Astrocyte (in vitro differentiated cells and primary cell): ENCODE data around the gene PPT1. TPM values are rescaled to one million over a fixed set of nuclear protein-coding genes. Genes with fewer than 3 reads are reported as not detected.

Source experiments
- DNase-seq: peaks from one replicate; pipeline ENCODE4 v3.0.0-alpha.2; 2010; ENCODE audit warnings: low read depth
- FAIRE-seq: peaks from 2 replicates; lab custom pipeline; 2011; peaks lifted over from hg19 to GRCh38; lab: Jason Lieb, UNC
- H2AFZ ChIP-seq: 2 replicates; pipeline ENCODE4 v1.6.0; 2012; ENCODE audit warnings: low read depth, low read length, inconsistent platforms
- H3K27ac ChIP-seq: 2 replicates; pipeline ENCODE4 v1.5.1; 2011; ENCODE audit warnings: low read depth, low read length, inconsistent platforms
- H3K27me3 ChIP-seq: 2 replicates; pipeline ENCODE4 v1.6.0; 2011; ENCODE audit warnings: low read length, inconsistent platforms; ENCODE audit not compliant: insufficient read depth
- H3K36me3 ChIP-seq: 2 replicates; pipeline ENCODE4 v1.5.1; 2011; ENCODE audit warnings: low read length, inconsistent platforms; ENCODE audit not compliant: insufficient read depth
- H3K4me1 ChIP-seq: 2 replicates; pipeline ENCODE4 v1.5.1; 2011; ENCODE audit warnings: low read length, inconsistent platforms; ENCODE audit not compliant: insufficient read depth
- H3K4me2 ChIP-seq: 2 replicates; pipeline ENCODE4 v1.6.0; 2012; ENCODE audit warnings: low read length, inconsistent platforms
- H3K4me3 ChIP-seq: 2 replicates; pipeline ENCODE4 v1.5.1; 2011; ENCODE audit warnings: low read depth, mild to moderate bottlenecking, low read length, inconsistent platforms; ENCODE audit not compliant: insufficient read depth
- H3K79me2 ChIP-seq: 2 replicates; pipeline ENCODE4 v1.6.0; 2012; ENCODE audit warnings: mild to moderate bottlenecking, low read length, inconsistent platforms; ENCODE audit not compliant: insufficient read depth
- H3K9ac ChIP-seq: 2 replicates; pipeline ENCODE4 v1.6.0; 2012; ENCODE audit warnings: mild to moderate bottlenecking, low read length, inconsistent platforms
- H3K9me3 ChIP-seq: 2 replicates; pipeline ENCODE4 v1.5.1; 2012; ENCODE audit warnings: low read depth, mild to moderate bottlenecking, low read length, inconsistent platforms; ENCODE audit not compliant: insufficient read depth
- H4K20me1 ChIP-seq: 2 replicates; pipeline ENCODE4 v1.6.0; 2012; ENCODE audit warnings: low read length, inconsistent platforms; ENCODE audit not compliant: insufficient read depth
- H3K27ac Mint-ChIP-seq: one replicate; pipeline ENCODE4 v1.8.0; 2021; ENCODE audit warnings: mild to moderate bottlenecking, mixed read lengths; ENCODE audit not compliant: unreplicated experiment
- H3K27me3 Mint-ChIP-seq: one replicate; pipeline ENCODE4 v1.8.0; 2021; ENCODE audit warnings: low read depth, mixed read lengths; ENCODE audit not compliant: unreplicated experiment
- H3K36me3 Mint-ChIP-seq: one replicate; pipeline ENCODE4 v1.8.0; 2021; ENCODE audit warnings: low read depth, mixed read lengths; ENCODE audit not compliant: unreplicated experiment
- H3K4me1 Mint-ChIP-seq: one replicate; pipeline ENCODE4 v1.8.0; 2021; ENCODE audit warnings: low read depth, mixed read lengths; ENCODE audit not compliant: unreplicated experiment
- H3K4me3 Mint-ChIP-seq: one replicate; pipeline ENCODE4 v1.8.0; 2021; ENCODE audit warnings: mild to moderate bottlenecking, moderate library complexity, mixed read lengths; ENCODE audit not compliant: unreplicated experiment
- H3K9me3 Mint-ChIP-seq: one replicate; pipeline ENCODE4 v1.8.0; 2021; ENCODE audit warnings: mild to moderate bottlenecking, mixed read lengths; ENCODE audit not compliant: unreplicated experiment
- EZH2 ChIP-seq: IDR thresholded peaks from 2 replicates; pipeline ENCODE4 v1.6.1; 2012; ENCODE audit warnings: mild to moderate bottlenecking, low read length, inconsistent platforms; ENCODE audit not compliant: insufficient read depth
- total RNA-seq: library from RNA; stranded (reverse); gene quantifications from 2 replicates; pipeline ENCODE4 v1.2.1, GENCODE V29; 2021
- TF ChIP-seq, protein P1 (sequence below): IDR thresholded peaks from 2 replicates; pipeline ENCODE4 v1.5.1; 2011; ENCODE audit warnings: low read depth, mild to moderate bottlenecking, inconsistent platforms, low read length, moderate library complexity; ENCODE audit not compliant: insufficient read depth

PPT1 gene
- total RNA-seq, 1 donor from 2014 or later, result 33.1 TPM

DNA sequence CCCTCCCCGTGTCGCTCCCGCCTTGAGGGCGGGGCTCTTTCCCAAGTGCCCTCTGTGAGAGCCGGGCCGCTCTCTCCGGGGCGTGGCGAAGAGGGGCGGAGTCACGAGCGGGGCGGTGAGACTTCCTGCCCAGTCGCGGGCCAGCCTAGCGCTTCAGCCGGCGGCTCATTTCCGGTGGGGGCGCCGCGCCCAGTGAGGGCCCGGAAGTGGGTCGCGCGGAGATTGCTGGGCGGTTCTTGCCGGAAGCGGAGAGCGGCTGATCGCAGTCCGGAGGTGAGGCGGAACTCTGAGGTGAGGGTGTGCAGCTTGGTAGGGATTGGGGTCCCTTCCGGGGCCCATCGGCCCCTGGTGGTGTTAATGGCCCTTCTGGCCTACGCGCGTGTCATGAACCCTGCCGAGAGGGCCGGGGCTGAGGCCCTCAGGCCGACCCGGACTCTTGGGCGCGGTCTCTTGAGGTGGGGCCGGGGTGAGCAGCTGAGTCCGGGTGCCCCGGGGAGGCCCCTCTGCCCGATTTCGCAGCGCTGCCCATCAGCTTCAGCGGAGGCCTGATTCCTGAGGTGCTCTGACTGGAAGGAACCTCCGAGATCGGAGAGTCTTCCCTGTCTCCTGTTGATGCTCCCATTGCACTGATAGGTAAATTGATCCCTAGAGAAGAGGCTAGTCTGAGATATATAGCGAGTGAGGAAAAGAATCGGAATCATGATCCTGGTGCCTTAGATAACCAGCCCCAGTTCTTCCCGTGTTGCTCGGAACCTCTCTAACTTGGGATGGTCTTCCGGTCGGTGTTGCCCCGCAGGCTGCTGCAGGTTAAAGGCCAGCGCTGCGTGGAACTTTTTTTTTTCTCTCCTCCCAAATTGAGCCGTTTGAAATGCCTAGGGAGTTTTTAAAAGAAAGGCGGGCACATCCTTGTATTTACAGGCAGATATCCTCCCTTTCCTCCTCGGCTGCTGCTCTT lies 56.3 kb downstream of the PPT1 start, which contains the start of gene CAP1:
Gene CAP1, plus strand, starts transcription at position 219 of the 955 bp plus-strand sequence. CDS start 18,618 bp downstream, outside the sequence.
- peak within 1 kb of the TSS; percentile 94 for H3K4me3 Mint-ChIP-seq
- Histone ChIP-seq H3K36me3 (peaks cover 10% of the 10 kb centered on the region), H3K4me1 (peaks cover 44% of the 10 kb centered on the region), H3K79me2 (peaks cover 53% of the 10 kb centered on the region), H3K27me3 (no peaks in the 10 kb centered on the region), H2AFZ (peak within 1 kb of the TSS; percentile 82), H3K27ac (peak within 1 kb of the TSS; percentile 94), H3K4me2 (peak within 1 kb of the TSS; percentile 96), H3K9ac (peak within 1 kb of the TSS; percentile 95), H3K4me3 (peak within 1 kb of the TSS; percentile 87), H4K20me1 (peaks cover 51% of the 10 kb centered on the region), H3K9me3 (no peaks in the 10 kb centered on the region)
- H3K27me3 Mint-ChIP-seq, result no peaks in the 10 kb centered on the region
- TF ChIP-seq EZH2, result no peak
- TF ChIP-seq, protein P1, sequence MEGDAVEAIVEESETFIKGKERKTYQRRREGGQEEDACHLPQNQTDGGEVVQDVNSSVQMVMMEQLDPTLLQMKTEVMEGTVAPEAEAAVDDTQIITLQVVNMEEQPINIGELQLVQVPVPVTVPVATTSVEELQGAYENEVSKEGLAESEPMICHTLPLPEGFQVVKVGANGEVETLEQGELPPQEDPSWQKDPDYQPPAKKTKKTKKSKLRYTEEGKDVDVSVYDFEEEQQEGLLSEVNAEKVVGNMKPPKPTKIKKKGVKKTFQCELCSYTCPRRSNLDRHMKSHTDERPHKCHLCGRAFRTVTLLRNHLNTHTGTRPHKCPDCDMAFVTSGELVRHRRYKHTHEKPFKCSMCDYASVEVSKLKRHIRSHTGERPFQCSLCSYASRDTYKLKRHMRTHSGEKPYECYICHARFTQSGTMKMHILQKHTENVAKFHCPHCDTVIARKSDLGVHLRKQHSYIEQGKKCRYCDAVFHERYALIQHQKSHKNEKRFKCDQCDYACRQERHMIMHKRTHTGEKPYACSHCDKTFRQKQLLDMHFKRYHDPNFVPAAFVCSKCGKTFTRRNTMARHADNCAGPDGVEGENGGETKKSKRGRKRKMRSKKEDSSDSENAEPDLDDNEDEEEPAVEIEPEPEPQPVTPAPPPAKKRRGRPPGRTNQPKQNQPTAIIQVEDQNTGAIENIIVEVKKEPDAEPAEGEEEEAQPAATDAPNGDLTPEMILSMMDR, result no peak
- peaks cover 6% of the 10 kb centered on the region for H3K36me3 Mint-ChIP-seq
- peak within 1 kb of the TSS; percentile 96 for H3K27ac Mint-ChIP-seq
- FAIRE-seq (no peak), DNase-seq (peak; percentile 94)
- no peaks in the 10 kb centered on the region for H3K9me3 Mint-ChIP-seq
- H3K4me1 Mint-ChIP-seq, result peaks cover 38% of the 10 kb centered on the region

DNA sequence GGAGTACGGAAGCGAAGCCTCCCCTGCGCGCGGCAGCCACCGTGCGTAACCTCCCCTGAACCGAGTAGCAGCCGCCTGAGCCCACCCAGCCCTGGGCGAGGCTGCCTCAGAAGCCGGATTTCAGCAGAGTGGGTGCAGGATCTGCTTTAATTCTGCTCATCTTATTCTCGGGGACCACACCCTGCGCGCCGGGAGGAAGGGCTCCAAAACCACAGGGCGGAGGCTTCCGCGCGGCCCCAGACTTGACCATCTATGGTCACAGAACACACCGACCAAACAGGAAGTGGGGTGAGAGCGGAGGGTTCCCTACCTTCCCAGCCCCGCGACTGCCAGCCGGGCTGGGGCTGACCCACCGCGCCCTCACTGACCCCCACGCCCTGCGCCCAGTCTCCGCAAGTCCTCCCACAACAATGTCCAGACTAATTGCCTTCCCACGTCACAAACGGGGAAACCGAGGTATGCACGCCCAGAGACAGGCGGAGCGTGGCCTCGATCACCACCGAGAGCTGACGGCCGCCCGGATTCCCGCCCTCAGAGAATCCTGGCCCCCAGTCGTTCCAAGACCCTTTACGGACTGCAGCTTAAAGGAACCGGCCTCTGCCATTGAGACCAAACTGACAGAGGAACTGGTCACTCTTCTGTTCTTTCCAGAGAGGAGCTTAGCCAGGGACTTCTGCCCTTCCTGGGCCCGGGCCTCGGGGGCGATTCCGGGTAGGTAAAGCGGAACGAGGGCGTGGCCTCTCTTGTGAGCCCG lies 57.1 kb downstream of the PPT1 start:
- peaks cover 6% of the 10 kb centered on the region for H3K36me3 ChIP-seq
- Mint-ChIP-seq H3K4me3 (peak overlapping the region; percentile 94), H3K27me3 (no peaks in the 10 kb centered on the region), H3K9me3 (no peaks in the 10 kb centered on the region), H3K4me1 (peaks cover 37% of the 10 kb centered on the region), H3K36me3 (peaks cover 3% of the 10 kb centered on the region), H3K27ac (peak overlapping the region; percentile 96)
- peak overlapping the region; percentile 94 for H3K27ac ChIP-seq
- peaks cover 44% of the 10 kb centered on the region for H3K79me2 ChIP-seq
- H3K9me3 ChIP-seq, result no peaks in the 10 kb centered on the region
- H3K27me3 ChIP-seq, result no peaks in the 10 kb centered on the region
- H3K4me3 ChIP-seq, result peak overlapping the region; percentile 75
- H3K9ac ChIP-seq, result peak overlapping the region; percentile 93
- no peak for TF ChIP-seq EZH2
- TF ChIP-seq, protein P1, result no peak
- peaks cover 39% of the 10 kb centered on the region for H3K4me1 ChIP-seq
- peak overlapping the region; percentile 82 for H2AFZ ChIP-seq
- DNase-seq (peak; percentile 80), FAIRE-seq (no peak)
- peaks cover 42% of the 10 kb centered on the region for H4K20me1 ChIP-seq
- H3K4me2 ChIP-seq, result peak overlapping the region; percentile 94
